Esophagus squamous epithelium (tissue), 4 donors: Measurements from ENCODE around the gene STX17.

Experiments used
- POLR2A ChIP-seq, 4 donors: fragments of 450-650 bp; IDR thresholded peaks; one replicate each; pipeline ENCODE4 v1.6.1; 2017; ENCODE audit warnings: antibody characterized with exemption in 4 of 4, mild to moderate bottlenecking in 4 of 4, moderate library complexity in 3 of 4
- TF ChIP-seq, protein P1 (sequence below), 6 experiments: fragments of 450-650 bp in 4 of 6; fragments of 200-600 bp in 2 of 6; sonication (generic) in 2 of 6; IDR thresholded peaks; one replicate each; pipeline ENCODE4 v1.5.1; 2016 to 2019; ENCODE audit warnings: antibody characterized with exemption in 6 of 6, mild to moderate bottlenecking in 4 of 6, moderate library complexity in 4 of 6

GRCh38 chr9:99863955-99864354, 42.5 kb upstream of the STX17 start:
- TF ChIP-seq, protein P1, sequence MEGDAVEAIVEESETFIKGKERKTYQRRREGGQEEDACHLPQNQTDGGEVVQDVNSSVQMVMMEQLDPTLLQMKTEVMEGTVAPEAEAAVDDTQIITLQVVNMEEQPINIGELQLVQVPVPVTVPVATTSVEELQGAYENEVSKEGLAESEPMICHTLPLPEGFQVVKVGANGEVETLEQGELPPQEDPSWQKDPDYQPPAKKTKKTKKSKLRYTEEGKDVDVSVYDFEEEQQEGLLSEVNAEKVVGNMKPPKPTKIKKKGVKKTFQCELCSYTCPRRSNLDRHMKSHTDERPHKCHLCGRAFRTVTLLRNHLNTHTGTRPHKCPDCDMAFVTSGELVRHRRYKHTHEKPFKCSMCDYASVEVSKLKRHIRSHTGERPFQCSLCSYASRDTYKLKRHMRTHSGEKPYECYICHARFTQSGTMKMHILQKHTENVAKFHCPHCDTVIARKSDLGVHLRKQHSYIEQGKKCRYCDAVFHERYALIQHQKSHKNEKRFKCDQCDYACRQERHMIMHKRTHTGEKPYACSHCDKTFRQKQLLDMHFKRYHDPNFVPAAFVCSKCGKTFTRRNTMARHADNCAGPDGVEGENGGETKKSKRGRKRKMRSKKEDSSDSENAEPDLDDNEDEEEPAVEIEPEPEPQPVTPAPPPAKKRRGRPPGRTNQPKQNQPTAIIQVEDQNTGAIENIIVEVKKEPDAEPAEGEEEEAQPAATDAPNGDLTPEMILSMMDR (IDR thresholded peaks at IDR 0.05): no peak
- no peak for TF ChIP-seq POLR2A (IDR thresholded peaks at IDR 0.05)
